A549 (cell line): ENCODE measurements around the gene CGB3. TPM values are rescaled to one million over a fixed set of nuclear protein-coding genes. Genes with fewer than 3 reads are reported as not detected.

Experiments used
- ATAC-seq, 2 experiments: fragments of 200-7000 bp in 1 of 2; fragments of >200 bp in 1 of 2; cut with Nextera tagmentation in 1 of 2; cut with Tn5 transposase in 1 of 2; 3 replicates each; pipeline versions ENCODE4 v1.8.0 to v1.9.1; 2018 to 2020; ENCODE audit warnings: mild to moderate bottlenecking in 1 of 2, moderate library complexity in 1 of 2
- CTCF ChIA-PET: fragments of 300-600 bp; sonication (Branson Sonifier 250); formaldehyde crosslinking; extraction: SDS; loops from one replicate; lab custom pipeline; 2021; ENCODE audit warnings: antibody characterized with exemption, inconsistent platforms; lab: Yijun Ruan, JAX
- POLR2A ChIA-PET: fragments of 350-600 bp; formaldehyde crosslinking; extraction: SDS; loops from one replicate; lab custom pipeline; 2021; ENCODE audit warnings: antibody characterized with exemption, inconsistent platforms; lab: Yijun Ruan, JAX
- DNase-seq, 2 experiments: peaks; one replicate each; pipeline versions ENCODE4 v3.0.0 to v3.0.0-alpha.2; 2011 to 2016; ENCODE audit warnings: low read depth in 1 of 2, low spot score in 1 of 2
- FAIRE-seq: peaks from 2 replicates; lab custom pipeline; 2011; peaks lifted over from hg19 to GRCh38; lab: Jason Lieb, UNC
- H3K27ac ChIP-seq, 2 experiments: fragments of >200 bp; sonication (Bioruptor Twin); formaldehyde crosslinking; 3 replicates each; pipeline ENCODE4 v1.5.1; 2016 to 2017
- H3K4me1 ChIP-seq: fragments of >200 bp; sonication (Bioruptor Twin); formaldehyde crosslinking; 3 replicates; pipeline ENCODE4 v1.6.1; 2016
- H3K4me2 ChIP-seq: fragments of >200 bp; sonication (Bioruptor Twin); formaldehyde crosslinking; 3 replicates; pipeline ENCODE4 v1.6.1; 2016
- H3K4me3 ChIP-seq: fragments of >200 bp; sonication (Bioruptor Twin); formaldehyde crosslinking; 3 replicates; pipeline ENCODE4 v1.5.1; 2016
- H3K9me3 ChIP-seq: fragments of >200 bp; sonication (Bioruptor Twin); formaldehyde crosslinking; 3 replicates; pipeline ENCODE4 v1.6.1; 2016
- CBX2 ChIP-seq: fragments of 200-600 bp; sonication (generic); IDR thresholded peaks from 2 replicates; pipeline ENCODE4 v1.6.1; 2016; ENCODE audit warnings: low read depth, mild to moderate bottlenecking, borderline replicate concordance
- CHD4 ChIP-seq: fragments of 200-600 bp; sonication (generic); IDR thresholded peaks from 2 replicates; pipeline ENCODE4 v1.6.1; 2016; ENCODE audit warnings: antibody characterized with exemption, mild to moderate bottlenecking, borderline replicate concordance
- CTCF ChIP-seq: fragments of >200 bp; sonication (Bioruptor Twin); formaldehyde crosslinking; IDR thresholded peaks from 3 replicates; pipeline ENCODE4 v1.5.1; 2016
- EHF ChIP-seq: fragments of 250-450 bp; sonication (Bioruptor Pico); IDR thresholded peaks from 2 replicates; pipeline ENCODE4 v1.5.0; 2020; ENCODE audit warnings: mild to moderate bottlenecking
- EHMT2 ChIP-seq: fragments of 200-600 bp; sonication (generic); IDR thresholded peaks from 2 replicates; pipeline ENCODE4 v1.6.1; 2016; ENCODE audit warnings: antibody characterized with exemption, low read depth, mild to moderate bottlenecking, moderate library complexity
- ELK1 ChIP-seq: fragments of 150-350 bp; IDR thresholded peaks from 2 replicates; pipeline ENCODE4 v1.6.1; 2014; ENCODE audit warnings: low read depth, mild to moderate bottlenecking, low read length
- HOXB13 ChIP-seq: fragments of 250-450 bp; sonication (Bioruptor Pico); IDR thresholded peaks from 2 replicates; pipeline ENCODE4 v1.5.0; 2020; ENCODE audit warnings: low read depth, mild to moderate bottlenecking, moderate library complexity
- HOXB5 ChIP-seq: fragments of 250-450 bp; sonication (Bioruptor Pico); IDR thresholded peaks from 2 replicates; pipeline ENCODE4 v1.5.0; 2020; ENCODE audit warnings: mild to moderate bottlenecking, moderate library complexity
- JUN ChIP-seq, 2 experiments: fragments of >200 bp; sonication (Bioruptor Twin); formaldehyde crosslinking; IDR thresholded peaks; 2 replicates in 1 of 2; 3 replicates in 1 of 2; pipeline ENCODE4 v1.6.1; 2016 to 2017
- NR3C1 ChIP-seq: fragments of >200 bp; sonication (Bioruptor Twin); formaldehyde crosslinking; IDR thresholded peaks from 3 replicates; pipeline ENCODE4 v1.6.1; 2017
- POLR2AphosphoS2 ChIP-seq: conservative IDR thresholded peaks from 2 replicates; pipeline ENCODE4 v1.6.1; 2012; ENCODE audit warnings: low read length, improper control_type of control experiment, inconsistent platforms
- RNF2 ChIP-seq: fragments of 200-600 bp; sonication (generic); IDR thresholded peaks from 2 replicates; pipeline ENCODE4 v1.6.1; 2016; ENCODE audit warnings: low read depth, mild to moderate bottlenecking, antibody characterized with exemption, moderate library complexity, borderline replicate concordance
- SREBF2 ChIP-seq: fragments of 450-650 bp; IDR thresholded peaks from 2 replicates; pipeline ENCODE4 v1.6.1; 2014; ENCODE audit warnings: mild to moderate bottlenecking, moderate library complexity
- USF2 ChIP-seq: fragments of 450-650 bp; IDR thresholded peaks from 2 replicates; pipeline ENCODE4 v1.6.1; 2014; ENCODE audit warnings: antibody characterized with exemption
- WGBS: methylation state at CpG from one replicate; pipeline ENCODE4 v1.1.6; 2017; ENCODE audit errors: missing lambda C conversion rate; 5-methylcytosine and 5-hydroxymethylcytosine counted together
- polyA plus RNA-seq, 4 experiments: library from polyadenylated mRNA; depleted of rRNA in 3 of 4; stranded (reverse); fragments of >200 nt; fragmentation: RNase III in 1 of 4; extraction: RNeasy Plus Mini Kit Qiagen cat#74134 plus additional on column Dnase treatment in 1 of 4; gene quantifications; 2 replicates in 3 of 4; 3 replicates in 1 of 4; pipeline ENCODE4 v1.2.3, GENCODE V29; 2011 to 2017

CGB3 gene
- polyA plus RNA-seq, 2 of the 4 experiments (the other 2 are of a cell fraction): 0.13 TPM; not detected in 1

- CTCF ChIA-PET: interaction anchor here (0.9 to 21.8 kb wide), 12 partner anchors 9 to 230 kb away, joined by 3 to 408 read pairs (median 6); partner anchors contain the start of genes GYS1, KCNA7 and RUVBL2
- H3K4me1 ChIP-seq: peaks cover 14% of the 10 kb centered on the region; the same call in 2 of the 3 replicates
- POLR2A ChIA-PET: interaction anchor here (1.8 kb wide), 1 partner anchor 24 kb away, joined by 16 read pairs; the partner anchor contains the start of genes GYS1 and RUVBL2
- FAIRE-seq (no peak), DNase-seq (peak in 1 of 2 experiments; percentile 52), ATAC-seq (peak; percentile 27 to 66)
- H3K4me2 ChIP-seq: peak overlapping the region; percentile 67
- peak overlapping the region in 1 of 2 experiments; percentile 36; a peak in 1 of 6 replicates for H3K27ac ChIP-seq
- 59% methylated on average over 28 of the region's 62 CpGs for WGBS
- H3K4me3 ChIP-seq: peak overlapping the region; percentile 21; the same call in 1 of the 3 replicates
- TF ChIP-seq EHMT2 (no peak), CTCF (peak; percentile 33), JUN (IDR thresholded peaks at IDR 0.05) (peak in 1 of 2 experiments; percentile 30; a peak in 1 of 5 replicates), CHD4 (no peak)
- H3K9me3 ChIP-seq: no peaks in the 10 kb centered on the region
Observed at GRCh38 chr19:49017666-49018351, 6.3 kb downstream of the CGB3 start.

- Histone ChIP-seq H3K4me3 (peak within 1 kb of the TSS; percentile 21; the same call in 1 of the 3 replicates), H3K27ac (peak within 1 kb of the TSS in 1 of 2 experiments; percentile 36; a peak in 1 of 6 replicates), H3K4me2 (peak within 1 kb of the TSS; percentile 67), H3K9me3 (no peaks in the 10 kb centered on the region), H3K4me1 (peaks cover 14% of the 10 kb centered on the region; the same call in 2 of the 3 replicates)
- POLR2A ChIA-PET: no interaction called here
- FAIRE-seq: no peak
- no peak for DNase-seq
- 85% methylated on average over 16 of the region's 17 CpGs for WGBS
- ATAC-seq: no peak
- CTCF ChIA-PET: interaction anchor here (0.9 to 21.8 kb wide), 10 partner anchors 10 to 129 kb away, joined by 3 to 408 read pairs (median 8); partner anchors contain the start of genes GYS1, KCNA7 and RUVBL2
- TF ChIP-seq HOXB13 (no peak), EHF (CRISPR knock-in tag) (no peak)
Observed at GRCh38 chr19:49017041-49017665, 7.0 kb downstream of the CGB3 start, which contains the start of gene LHB. Gene LHB (minus strand): TSS chr19:49017091. CDS start chr19:49017081, 10 bp downstream.

GRCh38 chr19:49016067-49016839 is 7.9 kb downstream of the CGB3 start:
- no peak overlapping the region for H3K4me3 ChIP-seq
- H3K4me2 ChIP-seq: no peak overlapping the region
- WGBS: 95% methylated on average over 23 of the region's 29 CpGs
- H3K4me1 ChIP-seq: peaks cover 14% of the 10 kb centered on the region; the same call in 2 of the 3 replicates
- TF ChIP-seq RNF2 (no peak), USF2 (no peak), POLR2AphosphoS2 (no peak), NR3C1 (no peak), HOXB5 (CRISPR knock-in tag) (no peak), SREBF2 (no peak), JUN (IDR thresholded peaks at IDR 0.05) (no peak), ELK1 (no peak), CBX2 (no peak)
- ChIA-PET CTCF (interaction anchor here (1.5 to 21.8 kb wide), 3 partner anchors 10 to 40 kb away, joined by 6 to 408 read pairs (median 8); partner anchors contain the start of genes GYS1 and RUVBL2), POLR2A (no interaction called here)
- no peaks in the 10 kb centered on the region for H3K9me3 ChIP-seq
- ATAC-seq (no peak), FAIRE-seq (no peak), DNase-seq (no peak)
- H3K27ac ChIP-seq: no peak overlapping the region
